HG03575 (cell line): ENCODE results near the gene LCNL1.

ENCODE experiments used
- ATAC-seq: cut with Tn5 transposase; IDR thresholded peaks from one replicate; pipeline ENCODE4 v1.9.1; 2021; ENCODE audit not compliant: unreplicated experiment, insufficient number of reproducible peaks, low FRiP score; ENCODE audit errors: extremely low read depth

LCNL1 gene

GRCh38 chr9:136945333-136946227 is 37.2 kb upstream of the LCNL1 start:
- no peak for ATAC-seq

- no peak for ATAC-seq
Observed at GRCh38 chr9:136946228-136947027, 36.4 kb upstream of the LCNL1 start.

- ATAC-seq: no peak
Observed at GRCh38 chr9:136947028-136947891, 35.5 kb upstream of the LCNL1 start.

- no peak for ATAC-seq
Observed at GRCh38 chr9:136947955-136948510, 34.8 kb upstream of the LCNL1 start.

GRCh38 chr9:136949239-136949816 is 33.5 kb upstream of the LCNL1 start:
- no peak for ATAC-seq

- no peak for ATAC-seq
Observed at GRCh38 chr9:136949817-136950655, 32.8 kb upstream of the LCNL1 start.

GRCh38 chr9:136950656-136951276 is 32.0 kb upstream of the LCNL1 start:
- no peak for ATAC-seq

GRCh38 chr9:136951541-136952320 is 31.1 kb upstream of the LCNL1 start, which contains the start of gene LCN12:
TSS of gene LCN12 (plus strand) at chr9:136952273. CDS start at chr9:136952328, 55 bp downstream.
- no peak for ATAC-seq

- ATAC-seq: no peak
Observed at GRCh38 chr9:136952321-136952850, 30.4 kb upstream of the LCNL1 start.

GRCh38 chr9:136952876-136953770 is 29.7 kb upstream of the LCNL1 start:
- ATAC-seq: no peak

- ATAC-seq: no peak
Observed at GRCh38 chr9:136953771-136954269, 29.0 kb upstream of the LCNL1 start.

GRCh38 chr9:136954270-136955083 is 28.3 kb upstream of the LCNL1 start:
- ATAC-seq: no peak

GRCh38 chr9:136955202-136955942 is 27.4 kb upstream of the LCNL1 start:
- no peak for ATAC-seq

- no peak for ATAC-seq
Observed at GRCh38 chr9:136955943-136956335, 26.9 kb upstream of the LCNL1 start.
